H1 (cell line): Measurements from ENCODE around the gene NAV2. TPM values are rescaled to one million over a fixed set of nuclear protein-coding genes. Genes with fewer than 3 reads are reported as not detected.

Experiments
- CTCF ChIA-PET: fragments of 300-600 bp; sonication (Branson Sonifier 250); formaldehyde crosslinking; loops from one replicate; lab custom pipeline; 2021; ENCODE audit not compliant: partially characterized antibody; lab: Charles Lee
- POLR2A ChIA-PET: fragments of 300-600 bp; sonication (Branson Sonifier 250); formaldehyde crosslinking; loops from one replicate; lab custom pipeline; 2021; ENCODE audit warnings: inconsistent platforms; ENCODE audit not compliant: partially characterized antibody; lab: Charles Lee
- DNase-seq, 2 experiments: peaks; one replicate each; pipeline versions ENCODE4 v3.0.0 to v3.0.0-alpha.2; 2010 to 2022; ENCODE audit warnings: low spot score in 2 of 2, low read depth in 1 of 2, mixed read lengths in 1 of 2
- FAIRE-seq: peaks from 2 replicates; lab custom pipeline; 2011; peaks lifted over from hg19 to GRCh38; lab: Jason Lieb, UNC
- H2AFZ ChIP-seq: 2 replicates; pipeline ENCODE4 v1.8.1; 2012; ENCODE audit warnings: low read length, inconsistent platforms
- H2AK5ac ChIP-seq: 2 replicates; pipeline ENCODE4 v1.6.1; 2013; ENCODE audit warnings: low read depth, low read length
- H2BK120ac ChIP-seq: replicated peaks from 2 replicates; pipeline ENCODE3; 2013; ENCODE audit warnings: low read depth, low read length, inconsistent platforms
- H2BK12ac ChIP-seq: 2 replicates; pipeline ENCODE4 v1.6.1; 2013; ENCODE audit warnings: low read depth, low read length
- H2BK15ac ChIP-seq: 2 replicates; pipeline ENCODE4 v1.6.1; 2013; ENCODE audit warnings: low read length
- H2BK20ac ChIP-seq: 2 replicates; pipeline ENCODE4 v1.6.1; 2013; ENCODE audit warnings: low read length
- H2BK5ac ChIP-seq: 2 replicates; pipeline ENCODE4 v1.6.1; 2013; ENCODE audit warnings: low read depth, low read length
- H3K14ac ChIP-seq: 2 replicates; pipeline ENCODE4 v1.6.1; 2013; ENCODE audit warnings: inconsistent platforms; ENCODE audit not compliant: insufficient read length
- H3K18ac ChIP-seq: 2 replicates; pipeline ENCODE4 v1.6.1; 2013; ENCODE audit warnings: low read length; ENCODE audit errors: extremely low read depth
- H3K23ac ChIP-seq: 2 replicates; pipeline ENCODE4 v1.6.1; 2013; ENCODE audit warnings: inconsistent platforms; ENCODE audit not compliant: insufficient read length
- H3K23me2 ChIP-seq: 2 replicates; pipeline ENCODE4 v1.6.1; 2013; ENCODE audit warnings: low read depth, low read length
- H3K27ac ChIP-seq: 2 replicates; pipeline ENCODE4 v1.6.1; 2011; ENCODE audit warnings: low read depth, low read length, inconsistent platforms
- H3K27me3 ChIP-seq, 4 experiments: replicated peaks in 1 of 4; 1 replicate in 1 of 4; 2 replicates in 3 of 4; pipeline versions ENCODE4 v1.6.1 to v1.8.1; 2011 to 2013; ENCODE audit warnings: low read length in 3 of 4, mild to moderate bottlenecking in 3 of 4, inconsistent platforms in 2 of 4, mixed read lengths in 2 of 4, moderate library complexity in 1 of 4; ENCODE audit not compliant: control insufficient read depth in 3 of 4, insufficient read depth in 3 of 4; ENCODE audit errors: extremely low read depth in 1 of 4
- H3K36me3 ChIP-seq, 4 experiments: 2 replicates each; pipeline versions ENCODE4 v1.6.1 to v1.8.1; 2011 to 2013; ENCODE audit warnings: mild to moderate bottlenecking in 4 of 4, low read length in 3 of 4, moderate library complexity in 2 of 4, control low read depth in 1 of 4, inconsistent platforms in 1 of 4; ENCODE audit not compliant: insufficient read depth in 4 of 4, control insufficient read depth in 2 of 4
- H3K4ac ChIP-seq: replicated peaks from 2 replicates; pipeline ENCODE3; 2013; ENCODE audit warnings: low read length, low read depth, mixed read lengths, inconsistent platforms; ENCODE audit not compliant: insufficient read length
- H3K4me1 ChIP-seq, 4 experiments: replicated peaks in 1 of 4; 1 replicate in 1 of 4; 2 replicates in 3 of 4; pipeline versions ENCODE4 v1.6.1 to v1.8.1; 2011 to 2013; ENCODE audit warnings: low read length in 3 of 4, inconsistent platforms in 2 of 4, mixed read lengths in 1 of 4; ENCODE audit not compliant: insufficient read depth in 4 of 4, control insufficient read depth in 3 of 4
- H3K4me2 ChIP-seq, 2 experiments: 2 replicates each; pipeline versions ENCODE4 v1.6.1 to v1.8.1; 2011 to 2013; ENCODE audit warnings: low read depth in 2 of 2, low read length in 2 of 2, control low read depth in 1 of 2, inconsistent platforms in 1 of 2, mild to moderate bottlenecking in 1 of 2; ENCODE audit not compliant: insufficient read depth in 1 of 2
- H3K4me3 ChIP-seq, 4 experiments: fragments of 200-600, 300-600 bp in 1 of 4; sonication (generic), shearing (Covaris generic), sonication (Bioruptor Twin) in 1 of 4; 2 replicates each; pipeline versions ENCODE4 v1.5.1 to v1.8.1; 2011 to 2016; ENCODE audit warnings: low read length in 4 of 4, low read depth in 3 of 4, control low read depth in 2 of 4, inconsistent platforms in 2 of 4, mild to moderate bottlenecking in 2 of 4, mixed read lengths in 1 of 4, moderate library complexity in 1 of 4; ENCODE audit not compliant: insufficient read depth in 2 of 4; ENCODE audit errors: extremely low read depth in 1 of 4
- H3K56ac ChIP-seq: replicated peaks from 2 replicates; pipeline ENCODE3; 2013; ENCODE audit warnings: low read depth, mild to moderate bottlenecking, mixed read lengths, low read length, inconsistent platforms; ENCODE audit not compliant: insufficient read length
- H3K79me1 ChIP-seq: 2 replicates; pipeline ENCODE4 v1.6.1; 2013; ENCODE audit warnings: low read depth, low read length, control low read depth
- H3K79me2 ChIP-seq, 2 experiments: 2 replicates each; pipeline versions ENCODE4 v1.6.1 to v1.8.1; 2012 to 2013; ENCODE audit warnings: low read length in 2 of 2, mild to moderate bottlenecking in 2 of 2, inconsistent platforms in 1 of 2; ENCODE audit not compliant: insufficient read depth in 2 of 2, control insufficient read depth in 1 of 2
- H3K9ac ChIP-seq, 4 experiments: replicated peaks in 1 of 4; 1 replicate in 1 of 4; 2 replicates in 3 of 4; pipeline versions ENCODE4 v1.6.1 to v1.8.1; 2011 to 2013; ENCODE audit warnings: low read depth in 3 of 4, low read length in 3 of 4, control low read depth in 2 of 4, mild to moderate bottlenecking in 2 of 4, moderate library complexity in 2 of 4, inconsistent platforms in 1 of 4; ENCODE audit errors: extremely low read depth in 1 of 4
- H3K9me3 ChIP-seq, 2 experiments: 2 replicates each; pipeline versions ENCODE4 v1.6.1 to v1.8.1; 2012 to 2013; ENCODE audit warnings: mild to moderate bottlenecking in 2 of 2, moderate library complexity in 2 of 2, control low read depth in 1 of 2, inconsistent platforms in 1 of 2, low read depth in 1 of 2, low read length in 1 of 2, mixed read lengths in 1 of 2; ENCODE audit not compliant: insufficient read depth in 2 of 2
- H4K20me1 ChIP-seq, 2 experiments: replicated peaks in 1 of 2; 2 replicates each; pipeline versions ENCODE3 to v1.8.1; 2011 to 2013; ENCODE audit warnings: inconsistent platforms in 2 of 2, low read length in 2 of 2, mild to moderate bottlenecking in 1 of 2; ENCODE audit not compliant: insufficient read depth in 2 of 2, control insufficient read depth in 1 of 2
- H4K5ac ChIP-seq: 2 replicates; pipeline ENCODE4 v1.6.1; 2013; ENCODE audit warnings: low read length, low read depth, mixed read lengths, inconsistent platforms; ENCODE audit not compliant: insufficient read length
- H4K8ac ChIP-seq: 2 replicates; pipeline ENCODE4 v1.8.0; 2013; ENCODE audit warnings: mild to moderate bottlenecking, moderate library complexity, low read length, inconsistent platforms; ENCODE audit not compliant: insufficient read depth; ENCODE audit errors: extremely low read depth
- H4K91ac ChIP-seq: replicated peaks from 2 replicates; pipeline ENCODE3; 2013; ENCODE audit warnings: low read length, mixed read lengths, inconsistent platforms; ENCODE audit not compliant: insufficient read length
- CTCF ChIP-seq, 3 experiments: IDR thresholded peaks; 1 replicate in 2 of 3; 2 replicates in 1 of 3; pipeline versions ENCODE4 v1.5.1 to v1.6.1; 2011; ENCODE audit warnings: low read length in 3 of 3, mild to moderate bottlenecking in 3 of 3, inconsistent platforms in 2 of 3, low read depth in 1 of 3, moderate library complexity in 1 of 3; ENCODE audit not compliant: insufficient read depth in 1 of 3; ENCODE audit errors: control extremely low read depth in 1 of 3
- GABPA ChIP-seq: IDR thresholded peaks from 2 replicates; pipeline ENCODE4 v1.6.1; 2011; ENCODE audit warnings: mild to moderate bottlenecking, low read length, moderate library complexity, borderline replicate concordance; ENCODE audit not compliant: insufficient read depth
- KDM5A ChIP-seq: fragments of 200-600 bp; IDR thresholded peaks from 2 replicates; pipeline ENCODE4 v1.7.1; 2012; ENCODE audit warnings: mild to moderate bottlenecking, low read length, inconsistent platforms, mixed read lengths
- POLR2AphosphoS5 ChIP-seq: IDR thresholded peaks from 2 replicates; pipeline ENCODE4 v1.6.1; 2011; ENCODE audit warnings: low read depth, low read length
- RAD21 ChIP-seq, 2 experiments: IDR thresholded peaks in 1 of 2; conservative IDR thresholded peaks in 1 of 2; 2 replicates each; pipeline ENCODE4 v1.6.1; 2011; ENCODE audit warnings: low read depth in 2 of 2, low read length in 2 of 2, improper control_type of control experiment in 1 of 2, inconsistent platforms in 1 of 2, mild to moderate bottlenecking in 1 of 2, moderate library complexity in 1 of 2
- RBBP5 ChIP-seq: IDR thresholded peaks from 2 replicates; pipeline ENCODE4 v1.7.1; 2012; ENCODE audit warnings: low read depth, mild to moderate bottlenecking, inconsistent platforms, low read length, moderate library complexity, borderline replicate concordance
- RNF2 ChIP-seq: fragments of 200-900, 300-1000 bp; sonication (generic); IDR thresholded peaks from 2 replicates; pipeline ENCODE4 v1.7.1; 2016; ENCODE audit warnings: borderline replicate concordance, low read depth, mild to moderate bottlenecking, antibody characterized with exemption, low read length; ENCODE audit not compliant: poor library complexity, severe bottlenecking; ENCODE audit errors: missing control alignments
- WGBS, 2 experiments: shearing (Covaris generic) in 1 of 2; methylation state at CpG; one replicate each; pipeline versions ENCODE4 v1.1.6 to v1.1.7; 2013 to 2015; ENCODE audit warnings: low lambda C conversion rate in 2 of 2, mixed read lengths in 2 of 2, inconsistent platforms in 1 of 2, low coverage in 1 of 2, missing lambda C conversion rate in 1 of 2; ENCODE audit not compliant: insufficient replicate concordance in 2 of 2, insufficient coverage in 1 of 2, insufficient read length in 1 of 2; ENCODE audit errors: extremely low coverage in 1 of 2, missing lambda C conversion rate in 1 of 2; 5-methylcytosine and 5-hydroxymethylcytosine counted together
- polyA plus RNA-seq, 7 experiments: library from polyadenylated mRNA; depleted of rRNA in 3 of 7; stranded (reverse) in 5 of 7; unstranded in 2 of 7; fragments of >200 nt in 5 of 7; fragments of 200-250 nt in 2 of 7; gene quantifications; 1 replicate in 5 of 7; 2 replicates in 1 of 7; 4 replicates in 1 of 7; pipeline versions ENCODE4 v1.2.1 to v1.2.3, GENCODE V29; 2011 to 2013; ENCODE audit warnings: missing spikeins in 2 of 7, mixed read lengths in 2 of 7
- total RNA-seq: library from RNA; stranded (reverse); fragmentation: NEBNext Ultra II Directional; extraction: Animal tissue kit (Norgen Biotek cat#: 25700); gene quantifications from 2 replicates; pipeline ENCODE4 v1.2.1, GENCODE V29; 2021

The NAV2 gene
- total and polyA plus RNA-seq, 2 of the 8 experiments (the other 6 are each of a cell fraction or from before 2014, with no cell fraction given) = 35.6 to 73.6 TPM

GRCh38 chr11:19814421-19814820 lies 101.8 kb downstream of the NAV2 start:
- Histone ChIP-seq H3K9ac (no peak overlapping the region), H3K27me3 (no peaks in the 10 kb centered on the region), H4K91ac (no peak overlapping the region), H3K9me3 (no peaks in the 10 kb centered on the region), H3K14ac (no peak overlapping the region), H2BK20ac (peak overlapping the region; percentile 83), H2AFZ (no peak overlapping the region), H3K27ac (no peak overlapping the region), H3K56ac (no peak overlapping the region), H3K4me1 (peaks cover 28 to 50% (median 42%) of the 10 kb centered on the region in 4 experiments), H3K4me2 (0 out of 4 replicates have a peak overlapping the region, but pooled peaks have one; percentile 3 to 8), H3K23me2 (peaks cover 7% of the 10 kb centered on the region; the same call in 1 of the 2 replicates), H3K79me2 (peaks cover 0 to 74% of the 10 kb centered on the region in 2 experiments; a peak in 3 of 4 replicates), H2BK5ac (peak overlapping the region; percentile 20; the same call in 1 of the 2 replicates), H2BK12ac (peak overlapping the region; percentile 62; the same call in 1 of the 2 replicates), H2BK15ac (peak overlapping the region; percentile 47; the same call in 1 of the 2 replicates), H3K4me3 (no peak overlapping the region), H3K36me3 (no peaks in the 10 kb centered on the region), H4K20me1 (no peaks in the 10 kb centered on the region), H3K79me1 (peaks cover 10% of the 10 kb centered on the region), H3K4ac (no peak overlapping the region), H4K8ac (no peak overlapping the region), H3K23ac (no peak overlapping the region), H2AK5ac (0 out of 2 replicates have a peak overlapping the region, but pooled peaks have one; percentile 8), H3K18ac (peak overlapping the region; percentile 71; the same call in 1 of the 2 replicates), H4K5ac (no peak overlapping the region), H2BK120ac (peak overlapping the region; percentile 18)
- DNase-seq = no peak
- TF ChIP-seq KDM5A (no peak), RAD21 (IDR thresholded peaks at IDR 0.05 in 1 of 2, conservative IDR thresholded peaks at IDR 0.05 in 1 of 2; ENCODE audit: low read depth in 2 of 2, low read length in 2 of 2) (peak; percentile 80 to 86), CTCF (IDR thresholded peaks at IDR 0.05; ENCODE audit: control extremely low read depth in 1 of 3, insufficient read depth in 1 of 3, low read depth in 1 of 3, low read length in 3 of 3) (peak; percentile 53 to 75 (median 69)), RBBP5 (no peak), POLR2AphosphoS5 (no peak), RNF2 (no peak), GABPA (no peak)
- ChIA-PET CTCF (interaction anchor here (0.7 to 8.0 kb wide), 25 partner anchors 10 to 250 kb away, joined by 3 to 88 read pairs (median 4); no protein-coding TSS in a partner anchor), POLR2A (interaction anchor here (1.0 to 5.0 kb wide), 2 partner anchors 13 kb away, joined by 3 to 37 read pairs; no protein-coding TSS in a partner anchor)
- 83% methylated on average over 2 of the region's 2 CpGs; no CpG with 5 or more reads in 1 of the 2 experiments for WGBS, 2 experiments
- FAIRE-seq = no peak
